K562 (cell line): ENCODE results near the gene CFAP157. TPM values are rescaled to one million over a fixed set of nuclear protein-coding genes. Genes with fewer than 3 reads are reported as not detected.

ENCODE experiments used
- ARHGAP35 ChIP-seq: fragments of 450-650 bp; IDR thresholded peaks from 2 replicates; pipeline ENCODE4 v1.6.1; 2018; ENCODE audit not compliant: partially characterized antibody
- CBX1 ChIP-seq: sonication (generic); IDR thresholded peaks from 2 replicates; pipeline ENCODE4 v1.6.1; 2016; ENCODE audit warnings: antibody characterized with exemption, low read depth, mild to moderate bottlenecking
- CHCHD3 ChIP-seq: fragments of 250-450 bp; sonication (Bioruptor Pico); IDR thresholded peaks from 2 replicates; pipeline ENCODE4 v2.1.2; 2022; ENCODE audit warnings: mild to moderate bottlenecking
- CHD7 ChIP-seq: fragments of 200-600 bp; sonication (generic); IDR thresholded peaks from one replicate; pipeline ENCODE4 v1.6.1; 2012; ENCODE audit warnings: mild to moderate bottlenecking, low read depth, low read length, inconsistent platforms
- POLR2G ChIP-seq: fragments of 200-400 bp; formaldehyde crosslinking; IDR thresholded peaks from 2 replicates; pipeline ENCODE4 v1.6.1; 2017; ENCODE audit warnings: low read depth, mild to moderate bottlenecking, antibody characterized with exemption, low read length, moderate library complexity
- TOE1 ChIP-seq, 2 experiments: fragments of 450-650 bp in 1 of 2; sonication (generic) in 1 of 2; formaldehyde crosslinking in 1 of 2; IDR thresholded peaks; 2 replicates each; pipeline versions ENCODE4 v1.7.1 to v1.8.0; 2016 to 2022; ENCODE audit warnings: borderline replicate concordance in 2 of 2, mild to moderate bottlenecking in 2 of 2, antibody characterized with exemption in 1 of 2, inconsistent platforms in 1 of 2, low read depth in 1 of 2, missing genetic modification reagents in 1 of 2, moderate library complexity in 1 of 2
- ZNF134 ChIP-seq: fragments of 250-450 bp; sonication (Bioruptor Pico); conservative IDR thresholded peaks from 2 replicates; pipeline ENCODE4 v1.4.0; 2020
- ZNF589 ChIP-seq: fragments of 200-800 bp; sonication (Bioruptor generic); IDR thresholded peaks from 2 replicates; pipeline ENCODE4 v1.6.1; 2016; ENCODE audit warnings: low read depth, missing genetic modification characterization, missing compliant biosample characterization
- ZNF644 ChIP-seq: fragments of 200-800 bp; sonication (Bioruptor generic); IDR thresholded peaks from 2 replicates; pipeline ENCODE4 v1.6.1; 2016; ENCODE audit warnings: low read depth, missing genetic modification characterization, missing compliant biosample characterization
- polyA plus RNA-seq, 8 experiments: library from polyadenylated mRNA; depleted of rRNA in 4 of 8; stranded (reverse) in 5 of 8; unstranded in 3 of 8; fragments of >200 nt; fragmentation: Nextera tagmentation in 2 of 8; fragmentation: Illumina TruSeq in 1 of 8; extraction: Ambion mirVana in 2 of 8; extraction: Trizol in 1 of 8; gene quantifications; 2 replicates each; pipeline versions ENCODE4 v1.2.1 to v1.2.3, GENCODE V29; 2011 to 2014; ENCODE audit warnings: inconsistent platforms in 1 of 8, missing spikeins in 1 of 8
- total RNA-seq, 7 experiments: library from RNA; depleted of rRNA in 6 of 7; stranded (reverse); fragments of >200 nt in 6 of 7; fragmentation: Illumina TruSeq in 2 of 7; extraction: Trizol in 2 of 7; gene quantifications; 2 replicates each; pipeline versions ENCODE4 v1.2.1 to v1.2.3, GENCODE V29; 2011 to 2021; ENCODE audit warnings: low replicate concordance in 1 of 7
- TF ChIP-seq, protein P1 (sequence below): fragments of 250-450 bp; sonication (Bioruptor Pico); IDR thresholded peaks from 2 replicates; pipeline ENCODE4 v1.8.0; 2021; ENCODE audit warnings: moderate library complexity, mild to moderate bottlenecking, inconsistent platforms

Gene CFAP157
- total and polyA plus RNA-seq, 9 of the 15 experiments (the other 6 are each of a cell fraction or from before 2014, with no cell fraction given): 0.03 TPM; not detected in 8

DNA sequence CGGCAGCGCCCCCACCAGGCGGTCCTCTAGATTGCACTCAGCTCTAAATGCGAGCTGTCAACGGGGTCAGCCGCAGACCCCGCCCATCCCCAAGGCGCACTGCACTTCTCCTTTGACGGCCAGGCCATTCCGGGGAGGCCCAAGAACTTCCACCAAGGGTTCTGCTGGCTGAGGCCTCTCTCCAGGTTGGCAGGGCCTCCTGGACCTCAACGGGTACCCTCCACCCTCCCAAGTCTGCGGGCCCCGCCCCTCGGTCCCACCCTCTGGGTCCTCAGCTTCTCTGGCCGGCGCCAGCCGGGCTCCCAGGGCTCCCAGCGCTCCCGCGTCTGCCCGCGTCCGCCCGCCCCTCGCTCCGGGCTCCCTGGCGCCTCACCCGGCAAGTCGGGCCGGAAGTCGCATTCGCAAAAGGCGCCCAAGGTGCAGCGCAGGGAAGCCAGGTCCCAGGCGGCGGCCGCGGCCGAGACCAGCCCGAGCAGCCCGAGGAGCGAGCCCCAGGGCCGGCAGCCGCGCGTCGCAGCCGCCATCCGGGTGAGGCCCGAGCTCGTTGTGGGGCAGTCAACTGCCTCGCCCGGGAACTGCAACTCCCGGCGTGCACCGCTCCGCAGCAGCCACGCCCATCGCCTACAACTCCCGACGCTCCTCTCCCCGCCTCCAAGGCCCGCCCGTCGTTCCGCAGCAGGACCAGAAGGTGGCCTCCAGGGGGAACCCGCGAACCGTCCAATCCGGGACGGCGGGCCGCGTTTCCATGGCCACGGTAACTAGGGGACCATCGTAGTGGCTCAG, 28.1 kb downstream of the CFAP157 start, which contains the start of gene TOR2A (continued):
- TF ChIP-seq TOE1 (IDR thresholded peaks at IDR 0.05; ENCODE audit: borderline replicate concordance) (peak; percentile 70; the same call in 1 of the 2 replicates), TOE1 (CRISPR knock-in tag; IDR thresholded peaks at IDR 0.05; ENCODE audit: borderline replicate concordance, low read depth) (no peak), ZNF589 (no peak), CHD7 (no peak), POLR2G (peak; percentile 99), ZNF134 (CRISPR knock-in tag) (no peak), CBX1 (no peak; the same call in 1 of the 2 replicates), CHCHD3 (CRISPR knock-in tag) (no peak), ZNF644 (no peak), ARHGAP35 (no peak)
- TF ChIP-seq, protein P1, sequence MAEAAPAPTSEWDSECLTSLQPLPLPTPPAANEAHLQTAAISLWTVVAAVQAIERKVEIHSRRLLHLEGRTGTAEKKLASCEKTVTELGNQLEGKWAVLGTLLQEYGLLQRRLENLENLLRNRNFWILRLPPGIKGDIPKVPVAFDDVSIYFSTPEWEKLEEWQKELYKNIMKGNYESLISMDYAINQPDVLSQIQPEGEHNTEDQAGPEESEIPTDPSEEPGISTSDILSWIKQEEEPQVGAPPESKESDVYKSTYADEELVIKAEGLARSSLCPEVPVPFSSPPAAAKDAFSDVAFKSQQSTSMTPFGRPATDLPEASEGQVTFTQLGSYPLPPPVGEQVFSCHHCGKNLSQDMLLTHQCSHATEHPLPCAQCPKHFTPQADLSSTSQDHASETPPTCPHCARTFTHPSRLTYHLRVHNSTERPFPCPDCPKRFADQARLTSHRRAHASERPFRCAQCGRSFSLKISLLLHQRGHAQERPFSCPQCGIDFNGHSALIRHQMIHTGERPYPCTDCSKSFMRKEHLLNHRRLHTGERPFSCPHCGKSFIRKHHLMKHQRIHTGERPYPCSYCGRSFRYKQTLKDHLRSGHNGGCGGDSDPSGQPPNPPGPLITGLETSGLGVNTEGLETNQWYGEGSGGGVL (CRISPR knock-in tag): no peak
